ENCODE data around the gene HAL.

Gene HAL

DNA sequence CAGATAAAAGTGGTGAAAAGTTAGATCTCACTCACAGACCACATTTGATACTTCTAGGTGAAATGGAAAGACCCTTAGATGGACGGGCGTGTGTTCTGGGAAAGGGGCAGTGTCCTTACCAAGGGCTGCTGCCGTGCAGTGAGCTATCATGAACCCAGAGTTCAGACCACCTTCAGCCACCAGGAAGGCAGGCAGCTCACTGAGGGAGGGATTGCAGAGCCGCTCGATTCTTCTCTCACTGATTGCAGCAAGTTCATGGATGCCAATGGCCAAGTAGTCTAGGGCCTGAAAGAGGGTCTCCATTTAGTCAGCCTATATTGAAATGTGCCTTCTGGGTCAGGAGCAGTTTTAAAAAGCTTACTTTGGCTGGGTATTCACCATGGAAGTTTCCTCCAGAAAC, 15.7 kb downstream of the HAL start:
- DNase-seq (ENCODE audit: low read depth in 2 of 2): no peak
- H3K4me3 ChIP-seq (replicated peaks in 1 of 2; ENCODE audit: low read depth in 2 of 2, low read length in 2 of 2): no peak overlapping the region
- TF ChIP-seq, protein P1, sequence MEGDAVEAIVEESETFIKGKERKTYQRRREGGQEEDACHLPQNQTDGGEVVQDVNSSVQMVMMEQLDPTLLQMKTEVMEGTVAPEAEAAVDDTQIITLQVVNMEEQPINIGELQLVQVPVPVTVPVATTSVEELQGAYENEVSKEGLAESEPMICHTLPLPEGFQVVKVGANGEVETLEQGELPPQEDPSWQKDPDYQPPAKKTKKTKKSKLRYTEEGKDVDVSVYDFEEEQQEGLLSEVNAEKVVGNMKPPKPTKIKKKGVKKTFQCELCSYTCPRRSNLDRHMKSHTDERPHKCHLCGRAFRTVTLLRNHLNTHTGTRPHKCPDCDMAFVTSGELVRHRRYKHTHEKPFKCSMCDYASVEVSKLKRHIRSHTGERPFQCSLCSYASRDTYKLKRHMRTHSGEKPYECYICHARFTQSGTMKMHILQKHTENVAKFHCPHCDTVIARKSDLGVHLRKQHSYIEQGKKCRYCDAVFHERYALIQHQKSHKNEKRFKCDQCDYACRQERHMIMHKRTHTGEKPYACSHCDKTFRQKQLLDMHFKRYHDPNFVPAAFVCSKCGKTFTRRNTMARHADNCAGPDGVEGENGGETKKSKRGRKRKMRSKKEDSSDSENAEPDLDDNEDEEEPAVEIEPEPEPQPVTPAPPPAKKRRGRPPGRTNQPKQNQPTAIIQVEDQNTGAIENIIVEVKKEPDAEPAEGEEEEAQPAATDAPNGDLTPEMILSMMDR (IDR thresholded peaks at IDR 0.05; ENCODE audit: low read depth, low read length): no peak

DNA sequence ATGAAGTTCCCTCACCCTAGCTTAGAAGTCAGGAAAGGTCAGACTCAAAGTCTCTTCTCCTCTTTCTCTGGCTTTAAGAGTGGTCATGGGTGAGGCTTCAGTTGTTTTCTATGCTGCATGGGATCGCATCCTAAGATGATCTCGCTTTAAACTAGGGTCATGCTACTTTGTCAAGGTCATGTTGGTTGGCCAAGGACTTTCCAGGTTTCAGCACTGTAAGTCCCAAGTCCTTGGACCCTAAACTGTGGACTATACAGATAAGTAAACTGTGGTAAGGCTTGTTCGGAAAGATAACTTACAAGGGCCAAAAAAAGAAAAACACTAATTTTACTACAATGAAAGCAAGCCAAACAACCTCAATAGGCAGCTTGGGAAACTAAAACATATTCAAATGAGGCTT, 17.4 kb downstream of the HAL start:
- no peak overlapping the region for H3K4me3 ChIP-seq (replicated peaks in 1 of 2; ENCODE audit: low read depth in 2 of 2, low read length in 2 of 2)
- DNase-seq (ENCODE audit: low read depth in 2 of 2): no peak
- TF ChIP-seq, protein P1 (IDR thresholded peaks at IDR 0.05; ENCODE audit: low read depth, low read length): no peak

DNA sequence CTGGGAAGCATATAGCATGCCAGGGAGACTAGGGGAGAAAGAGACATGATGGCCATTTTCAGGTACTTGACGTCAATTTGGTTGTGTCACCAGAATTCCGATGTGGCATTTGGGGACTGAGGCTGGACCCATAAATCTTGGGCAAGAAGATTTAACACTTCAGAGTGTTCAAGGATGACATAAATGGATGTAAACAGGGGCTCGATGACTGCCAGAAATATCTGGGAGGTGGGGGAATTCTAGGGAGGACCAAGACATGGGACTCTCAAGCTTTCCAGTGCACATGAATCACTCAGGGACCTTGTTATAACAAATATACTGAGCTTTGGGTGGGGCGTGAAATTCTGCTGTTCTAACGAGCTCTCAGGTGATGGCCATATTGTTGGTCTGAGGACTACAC, 17.8 kb downstream of the HAL start:
- no peak for DNase-seq (ENCODE audit: low read depth in 2 of 2)
- H3K4me3 ChIP-seq (replicated peaks in 1 of 2; ENCODE audit: low read depth in 2 of 2, low read length in 2 of 2): no peak overlapping the region
- TF ChIP-seq, protein P1 (IDR thresholded peaks at IDR 0.05; ENCODE audit: low read depth, low read length): no peak

DNA sequence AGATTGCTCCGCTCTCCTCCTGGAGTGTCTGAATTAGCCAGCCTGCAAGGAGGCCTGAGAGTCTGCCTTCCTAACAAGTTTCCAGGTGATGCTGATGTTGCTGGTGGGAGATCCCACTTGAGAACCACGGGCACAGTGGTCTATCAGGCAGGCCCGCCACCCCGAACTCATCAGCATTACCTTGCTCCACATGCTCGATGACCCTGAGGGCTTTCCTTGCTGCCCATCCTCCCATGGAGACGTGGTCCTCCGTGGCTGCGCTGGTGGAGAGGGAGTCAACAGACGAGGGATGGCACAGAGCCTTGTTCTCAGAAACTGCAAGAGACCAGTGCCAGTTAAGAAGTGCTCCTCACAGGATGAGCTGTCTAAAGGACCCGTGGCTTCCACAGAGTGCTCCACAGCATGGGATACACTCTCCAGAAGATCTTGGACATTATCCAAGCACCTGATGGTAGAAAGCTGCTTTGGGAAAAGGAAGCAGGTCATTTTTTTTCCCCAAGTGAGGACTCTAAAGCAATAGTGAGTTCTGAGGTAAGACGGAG, 18.3 kb downstream of the HAL start:
- no peak overlapping the region for H3K4me3 ChIP-seq (replicated peaks in 1 of 2; ENCODE audit: low read depth in 2 of 2, low read length in 2 of 2)
- TF ChIP-seq, protein P1 (IDR thresholded peaks at IDR 0.05; ENCODE audit: low read depth, low read length): no peak
- no peak for DNase-seq (ENCODE audit: low read depth in 2 of 2)

- no peak overlapping the region for H3K4me3 ChIP-seq (replicated peaks in 1 of 2; ENCODE audit: low read depth in 2 of 2, low read length in 2 of 2)
- DNase-seq (ENCODE audit: low read depth in 2 of 2): peak; percentile 26 to 51
- TF ChIP-seq, protein P1 (IDR thresholded peaks at IDR 0.05; ENCODE audit: low read depth, low read length): no peak
Measured at GRCh38 chr12:95976416-95976832, 19.7 kb downstream of the HAL start.

GRCh38 chr12:95975491-95975890, 20.7 kb downstream of the HAL start:
- no peak for DNase-seq (ENCODE audit: low read depth in 2 of 2)
- TF ChIP-seq, protein P1 (IDR thresholded peaks at IDR 0.05; ENCODE audit: low read depth, low read length): no peak
- H3K4me3 ChIP-seq (replicated peaks in 1 of 2; ENCODE audit: low read depth in 2 of 2, low read length in 2 of 2): no peak overlapping the region

DNA sequence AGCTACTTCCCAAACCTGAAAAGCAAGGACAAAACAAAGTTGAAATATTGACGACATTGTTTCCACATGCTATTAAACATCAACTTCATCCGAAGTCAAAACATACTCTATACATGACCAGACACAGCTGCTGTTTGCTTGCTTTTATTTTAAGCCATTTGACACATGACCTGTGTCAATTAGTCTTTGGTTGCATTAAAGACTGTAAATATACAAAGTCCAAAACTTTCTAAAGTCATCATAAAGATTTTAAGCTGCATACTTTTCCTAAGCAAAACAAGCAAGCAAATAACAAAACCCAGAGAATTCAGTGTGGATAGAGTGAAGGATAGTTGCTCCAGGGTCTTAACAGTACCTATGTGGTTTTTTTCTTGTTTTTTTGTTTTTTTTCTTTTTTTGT, 21.8 kb downstream of the HAL start:
- no peak for DNase-seq (ENCODE audit: low read depth in 2 of 2)
- TF ChIP-seq, protein P1 (IDR thresholded peaks at IDR 0.05; ENCODE audit: low read depth, low read length): no peak

More for the DNA sequence above, 21.8 kb downstream of the HAL start:
- H3K4me3 ChIP-seq (replicated peaks in 1 of 2; ENCODE audit: low read depth in 2 of 2, low read length in 2 of 2): no peak overlapping the region
